ENCODE measurements around the gene P3H2.

GRCh38 chr3:189907803-189908202, 212.9 kb downstream of the P3H2 start:
- TF ChIP-seq CTCF (IDR thresholded peaks at IDR 0.05), result no peak
- TF ChIP-seq EZH2 (IDR thresholded peaks at IDR 0.05; ENCODE audit: borderline replicate concordance, insufficient read depth, low read depth, low read length, poor library complexity, severe bottlenecking), result no peak

Measured in B cell (primary cell).